ENCODE results near the gene TNFSF15.

TNFSF15 gene

GRCh38 chr9:114811301-114811700 is 5.5 kb upstream of the TNFSF15 start:
- no peak for TF ChIP-seq CTCF (conservative IDR thresholded peaks at IDR 0.05)
- TF ChIP-seq ZFX (IDR thresholded peaks at IDR 0.05): no peak
- H3K27ac ChIP-seq: no peak overlapping the region

DNA sequence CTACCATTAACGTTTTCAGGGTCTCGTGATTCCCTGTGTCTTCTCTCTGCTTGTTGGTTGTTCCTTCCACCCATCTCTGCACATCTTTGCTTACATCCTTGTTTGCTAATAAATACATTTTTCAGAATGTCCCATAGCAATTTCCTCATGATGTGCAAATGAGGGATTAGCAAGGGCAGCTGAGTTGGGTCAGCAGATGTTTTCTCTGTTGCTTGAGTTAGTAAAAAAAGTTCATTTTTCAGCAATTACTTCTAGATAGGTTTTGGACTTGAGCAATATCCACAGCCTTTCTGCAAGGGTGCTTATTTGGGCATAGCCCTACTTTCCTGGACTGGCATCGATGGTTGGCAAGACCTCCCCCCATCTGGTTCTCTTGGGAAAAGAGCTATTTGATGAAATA is 4.8 kb upstream of the TNFSF15 start:
- TF ChIP-seq ZFX (IDR thresholded peaks at IDR 0.05): no peak
- no peak for TF ChIP-seq CTCF (conservative IDR thresholded peaks at IDR 0.05)
- no peak overlapping the region for H3K27ac ChIP-seq

- TF ChIP-seq ZFX (IDR thresholded peaks at IDR 0.05) (no peak), CTCF (conservative IDR thresholded peaks at IDR 0.05) (no peak)
- H3K27ac ChIP-seq: peak overlapping the region; percentile 69; the same call in 1 of the 2 replicates
These were observed 674 bp upstream of the TNFSF15 start for GRCh38 chr9:114806526-114806900.

DNA sequence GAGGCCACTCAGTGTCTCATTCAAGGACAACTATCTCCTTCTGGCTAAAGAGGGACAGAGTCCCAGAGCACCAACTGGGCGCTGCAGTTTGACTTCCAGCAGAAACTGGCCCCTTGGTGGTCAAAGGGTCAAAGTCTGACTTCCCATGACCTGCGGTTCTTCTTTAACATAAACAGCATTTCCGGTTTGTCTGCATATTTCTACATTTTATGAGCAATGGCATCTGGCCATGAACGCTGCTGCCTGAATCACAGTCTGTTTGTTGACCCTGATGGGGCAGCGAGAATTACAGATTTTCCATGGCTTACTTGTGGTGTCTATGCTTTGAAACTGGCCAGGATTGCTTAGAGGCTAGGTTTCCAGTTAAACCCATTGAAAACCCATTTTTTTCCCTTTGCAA is 1.3 kb downstream of the TNFSF15 start:
- no peak for TF ChIP-seq ZFX (IDR thresholded peaks at IDR 0.05)
- no peak for TF ChIP-seq CTCF (conservative IDR thresholded peaks at IDR 0.05)
- peak overlapping the region; percentile 68 for H3K27ac ChIP-seq

DNA sequence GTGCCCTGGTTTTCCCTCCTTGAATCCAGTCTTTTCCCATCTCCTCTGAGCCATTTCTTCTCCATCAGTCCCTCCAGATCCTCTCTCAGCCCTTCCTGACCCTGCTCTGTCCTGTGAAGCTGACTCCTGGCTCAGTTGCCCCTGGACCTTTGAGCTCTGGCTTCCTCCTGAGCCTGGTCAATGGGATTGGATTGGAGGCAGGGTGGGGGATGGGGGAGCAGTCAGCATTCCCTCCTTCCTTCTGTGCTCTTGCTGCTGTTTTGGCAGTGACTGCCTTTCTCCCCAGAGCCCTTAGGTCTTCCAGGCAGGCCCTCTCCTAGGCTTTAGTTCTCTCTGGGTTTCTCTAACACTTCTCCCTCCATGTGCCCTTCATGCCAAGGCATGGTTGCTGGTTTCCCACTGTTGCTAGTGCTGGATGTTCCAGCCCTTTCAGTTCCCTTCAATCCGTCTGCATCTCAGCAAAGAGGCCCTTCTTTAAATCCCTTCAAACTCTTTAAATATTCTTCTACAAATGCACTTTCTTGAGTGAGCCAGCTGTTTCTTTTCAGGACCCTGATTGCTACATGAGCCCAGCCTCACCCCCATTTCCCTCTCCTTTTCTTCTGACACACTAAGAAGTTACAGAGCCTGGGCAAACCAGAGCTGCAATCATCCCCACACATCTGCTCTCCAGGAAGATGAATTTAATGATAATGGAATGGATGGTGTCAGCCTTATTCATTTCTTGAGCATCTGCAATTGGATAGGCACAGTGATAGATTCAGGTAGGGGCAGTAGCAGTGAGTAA is 2.2 kb downstream of the TNFSF15 start:
- no peak for TF ChIP-seq ZFX (IDR thresholded peaks at IDR 0.05)
- TF ChIP-seq CTCF (conservative IDR thresholded peaks at IDR 0.05): no peak
- H3K27ac ChIP-seq: peak overlapping the region; percentile 68

DNA sequence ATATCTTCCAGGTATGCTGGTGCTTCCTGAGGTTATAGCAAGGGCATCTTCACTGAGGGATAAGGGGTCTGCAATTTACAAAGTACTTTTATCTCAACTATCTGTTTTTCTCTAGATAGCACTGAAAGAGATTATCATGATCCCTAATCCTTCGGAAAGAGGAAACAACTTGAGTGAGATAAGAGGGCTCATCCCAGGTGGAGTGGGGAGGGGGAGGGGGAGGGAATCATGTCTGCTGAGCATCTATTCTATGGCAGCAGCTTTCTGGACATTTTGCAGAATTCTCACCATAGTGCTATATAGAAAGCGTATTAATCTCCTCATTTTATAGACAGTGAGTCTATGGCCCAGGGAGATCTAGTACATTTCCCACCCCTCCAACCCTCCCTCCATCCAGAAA is 5.9 kb downstream of the TNFSF15 start:
- H3K27ac ChIP-seq: no peak overlapping the region
- TF ChIP-seq ZFX (IDR thresholded peaks at IDR 0.05): no peak

- TF ChIP-seq ZFX (IDR thresholded peaks at IDR 0.05) (no peak), CTCF (conservative IDR thresholded peaks at IDR 0.05) (no peak)
- H3K27ac ChIP-seq: no peak overlapping the region
These were observed 6.4 kb downstream of the TNFSF15 start for GRCh38 chr9:114799441-114799840.

Measured in C4-2B (cell line).